ENCODE measurements around the gene STK4.

STK4 gene

DNA sequence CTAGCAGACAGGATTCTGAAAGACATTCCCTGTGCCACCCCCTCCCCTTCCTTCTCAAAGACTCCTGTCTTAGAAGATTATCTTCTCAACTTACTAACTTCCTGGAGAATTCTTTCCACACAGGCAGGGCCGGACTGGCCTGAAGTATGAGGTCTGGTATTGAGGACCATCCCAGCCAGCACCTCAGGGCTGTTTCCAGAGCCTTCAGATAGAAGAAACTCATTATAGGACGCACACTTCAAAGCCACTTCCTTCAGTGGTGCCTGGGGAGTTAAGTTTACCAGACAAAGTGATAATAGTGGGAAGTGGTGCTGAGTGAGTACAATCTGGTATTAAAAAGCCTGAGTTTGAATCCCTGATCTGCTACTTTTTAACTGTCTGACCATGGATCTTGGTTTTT, 119.0 kb downstream of the STK4 start:
- no peak for DNase-seq (ENCODE audit: low read depth, low spot score)

DNA sequence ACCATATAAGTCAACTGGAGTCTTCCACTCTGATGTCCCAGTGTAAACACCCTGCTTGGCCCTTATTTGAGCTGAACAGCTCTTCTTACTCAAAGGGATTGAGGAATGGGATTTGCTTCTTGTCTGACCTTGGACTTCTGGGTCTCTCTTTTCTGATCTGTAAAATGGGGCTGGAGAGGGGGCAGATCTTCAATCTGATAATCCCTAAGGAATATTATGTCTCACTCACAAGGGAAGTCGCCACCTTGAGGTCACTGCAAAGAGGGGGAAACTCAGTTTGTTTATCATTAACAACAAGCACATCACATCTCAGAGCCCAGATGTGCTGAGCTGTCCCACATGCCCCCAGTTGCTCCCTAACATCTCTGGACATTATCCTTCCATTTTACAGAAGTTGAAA, 119.6 kb downstream of the STK4 start:
- DNase-seq (ENCODE audit: low read depth, low spot score): no peak

GRCh38 chr20:45087097-45087790, 120.9 kb downstream of the STK4 start:
- DNase-seq (ENCODE audit: low read depth, low spot score): no peak

GRCh38 chr20:45087814-45088213, 121.5 kb downstream of the STK4 start:
- no peak for DNase-seq (ENCODE audit: low read depth, low spot score)

GRCh38 chr20:45088247-45088646, 121.9 kb downstream of the STK4 start:
- no peak for DNase-seq (ENCODE audit: low read depth, low spot score)

- no peak for DNase-seq (ENCODE audit: low read depth, low spot score)
Measured at GRCh38 chr20:45090481-45090880, 124.2 kb downstream of the STK4 start.

DNA sequence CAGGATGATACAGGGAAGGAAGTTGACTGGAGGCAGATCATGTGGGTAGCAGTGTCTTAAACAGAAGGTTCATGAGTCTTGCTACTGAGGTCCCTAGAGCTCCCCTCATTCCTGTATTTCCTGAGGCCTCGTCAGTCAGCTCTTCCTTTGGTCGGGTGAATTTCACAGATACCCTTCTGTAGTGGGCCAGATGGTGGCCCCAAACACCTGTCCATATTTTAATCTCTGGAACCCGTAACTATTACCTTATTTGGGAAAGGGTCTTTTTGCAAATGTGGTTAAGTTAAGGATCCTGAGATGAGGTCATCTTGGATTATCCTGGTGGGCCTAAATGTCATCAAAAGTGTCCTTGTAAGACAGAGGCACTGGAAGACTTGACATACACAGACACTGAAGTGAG, 125.1 kb downstream of the STK4 start:
- DNase-seq (ENCODE audit: low read depth, low spot score): no peak

GRCh38 chr20:45092898-45093297, 126.6 kb downstream of the STK4 start:
- no peak for DNase-seq (ENCODE audit: low read depth, low spot score)

GRCh38 chr20:45094201-45094600, 127.9 kb downstream of the STK4 start:
- DNase-seq (ENCODE audit: low read depth, low spot score): no peak

GRCh38 chr20:45094864-45095574, 128.7 kb downstream of the STK4 start:
- DNase-seq (ENCODE audit: low read depth, low spot score): no peak

DNA sequence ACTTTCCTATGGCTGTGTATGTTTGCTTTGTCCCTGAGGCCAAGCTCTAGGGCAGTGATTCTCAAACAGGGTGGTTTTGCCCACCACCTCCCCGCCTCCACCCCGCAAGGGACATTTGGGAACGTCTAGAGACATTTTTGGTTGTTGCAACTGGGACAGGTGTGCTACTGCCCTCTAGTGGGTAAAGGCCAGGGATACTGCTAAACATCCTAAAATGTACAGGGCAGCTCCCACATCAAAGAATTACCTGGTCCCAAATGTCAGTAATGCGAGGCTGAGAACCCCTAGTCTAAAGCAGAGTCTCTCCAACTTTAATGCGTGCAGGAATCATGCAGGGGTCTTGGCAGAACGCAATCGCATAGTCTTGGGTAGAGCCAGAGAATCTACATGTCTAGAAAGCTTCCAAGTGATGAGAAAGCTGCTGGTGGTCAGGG, 129.5 kb downstream of the STK4 start:
- peak; percentile 31 for DNase-seq (ENCODE audit: low read depth, low spot score)

GRCh38 chr20:45096781-45097180, 130.5 kb downstream of the STK4 start:
- DNase-seq (ENCODE audit: low read depth, low spot score): no peak

GRCh38 chr20:45097485-45098102, 131.3 kb downstream of the STK4 start:
- no peak for DNase-seq (ENCODE audit: low read depth, low spot score)

GRCh38 chr20:45098103-45098773, 131.9 kb downstream of the STK4 start:
- no peak for DNase-seq (ENCODE audit: low read depth, low spot score)

DNA sequence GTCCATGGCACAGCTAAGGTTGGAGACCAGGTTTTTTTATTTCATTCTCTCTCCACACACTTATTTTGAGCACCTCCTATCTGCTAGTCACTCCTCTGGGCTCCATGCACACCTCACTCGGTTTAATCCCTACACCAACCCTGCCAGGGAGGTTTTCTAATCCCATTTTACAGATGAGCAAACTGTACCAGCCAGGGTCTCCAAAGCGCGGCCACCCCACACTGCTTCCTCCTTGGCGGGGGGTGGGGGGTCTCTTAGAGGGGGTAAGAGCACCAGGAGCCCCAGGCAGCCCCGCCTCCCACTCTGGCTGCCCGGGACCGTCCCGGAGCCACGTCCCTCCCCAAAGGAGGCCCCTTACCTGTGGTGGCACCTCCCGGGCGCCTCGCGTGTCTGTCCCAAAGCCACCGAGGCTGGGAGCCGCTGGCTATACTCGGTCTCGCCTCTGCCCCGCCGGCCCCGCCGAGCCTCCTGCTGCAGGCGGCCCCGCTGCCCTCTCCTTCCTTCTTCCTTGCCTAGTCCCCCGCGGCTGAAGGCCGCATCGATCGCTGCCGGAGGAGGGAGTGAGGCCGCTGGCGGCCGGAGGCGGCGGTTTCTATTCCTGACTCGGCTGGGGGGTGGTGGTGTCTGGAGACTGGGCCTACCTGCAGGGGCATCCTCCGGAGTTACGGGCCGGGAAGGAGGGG, 134.4 kb downstream of the STK4 start, which contains the start of gene KCNS1:
Gene KCNS1, minus strand, starts transcription at position 565 of the 683 bp plus-strand sequence. CDS start 1,891 bp downstream, outside the sequence.
- DNase-seq (ENCODE audit: low read depth, low spot score): no peak

DNA sequence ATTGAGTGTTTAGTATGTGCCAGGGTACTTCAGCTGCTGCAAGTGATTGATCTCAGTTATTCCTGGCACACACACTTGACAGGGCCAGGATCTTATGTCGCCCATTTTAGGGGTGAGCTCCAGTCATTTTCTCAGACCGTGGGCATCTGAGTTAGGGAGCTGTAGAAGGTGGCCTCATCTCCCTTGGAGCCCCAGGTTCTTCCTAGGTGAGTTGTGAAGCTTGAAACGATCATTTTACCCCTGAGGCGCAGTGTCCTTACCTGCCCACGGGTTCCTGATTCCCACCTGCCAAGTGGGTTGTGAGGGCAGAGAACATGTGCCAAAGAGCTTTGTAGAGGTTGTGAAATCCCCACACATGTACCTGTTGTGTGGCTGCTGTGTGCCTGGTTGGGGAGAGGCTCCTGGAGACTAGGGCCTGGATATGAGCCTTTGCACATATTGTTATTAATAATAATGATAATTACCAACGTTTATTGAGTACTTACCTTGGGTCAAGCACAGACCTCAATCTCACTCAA, 135.1 kb downstream of the STK4 start:
- no peak for DNase-seq (ENCODE audit: low read depth, low spot score)

GRCh38 chr20:45103072-45103471, 136.8 kb downstream of the STK4 start:
- no peak for DNase-seq (ENCODE audit: low read depth, low spot score)

GRCh38 chr20:45104786-45105185, 138.5 kb downstream of the STK4 start:
- DNase-seq (ENCODE audit: low read depth, low spot score): no peak

DNA sequence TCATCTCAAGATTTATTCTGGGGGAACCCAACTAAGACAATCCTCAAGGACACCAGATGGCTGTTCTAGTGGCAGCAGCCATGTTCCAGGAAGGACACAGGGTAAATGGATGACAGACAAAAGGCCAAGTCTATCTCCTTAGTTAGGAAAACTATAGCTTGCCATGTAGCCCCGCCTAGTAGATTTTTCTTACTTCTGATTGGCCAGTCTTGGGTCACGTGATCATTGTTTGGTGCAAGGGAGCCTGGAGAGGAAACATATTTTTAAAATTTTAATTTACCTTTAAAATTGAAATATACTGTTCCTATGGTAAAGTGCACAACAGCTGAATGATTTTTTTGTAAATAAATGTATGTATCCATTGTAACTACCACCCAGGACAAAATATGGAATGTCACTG, 139.0 kb downstream of the STK4 start:
- DNase-seq (ENCODE audit: low read depth, low spot score): no peak

- no peak for DNase-seq (ENCODE audit: low read depth, low spot score)
Measured at GRCh38 chr20:45109634-45110033, 143.3 kb downstream of the STK4 start.

DNA sequence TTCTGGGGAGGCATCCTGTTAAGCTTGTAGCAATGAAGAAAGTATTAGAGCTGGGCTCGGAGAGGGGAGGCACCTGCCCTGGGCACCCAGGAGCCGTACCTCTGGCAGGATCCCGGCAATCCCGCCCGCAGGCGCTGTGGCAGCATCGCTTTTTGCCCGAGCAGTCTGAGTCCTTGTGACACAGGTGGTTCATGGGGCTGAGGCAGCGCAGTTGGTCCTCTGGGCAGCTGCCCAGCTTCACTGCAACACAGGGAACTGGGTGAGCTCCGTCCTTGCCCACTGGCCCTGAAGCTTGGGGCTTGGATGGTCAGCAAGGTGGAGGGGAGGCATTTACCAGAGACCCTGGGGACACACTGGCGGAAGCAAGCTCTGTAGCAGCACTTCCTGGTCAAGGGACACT, 144.0 kb downstream of the STK4 start:
- DNase-seq (ENCODE audit: low read depth, low spot score): no peak
